ENCODE measurements around the gene HOXB2. TPM values are rescaled to one million over a fixed set of nuclear protein-coding genes. Genes with fewer than 3 reads are reported as not detected.
A peak's percentile ranks its signal among the peaks of the same experiment; 100 is the strongest.

The HOXB2 gene
- polyA plus RNA-seq, 3 donors: 50.6 to 61.2 (median 58.4) TPM

DNA sequence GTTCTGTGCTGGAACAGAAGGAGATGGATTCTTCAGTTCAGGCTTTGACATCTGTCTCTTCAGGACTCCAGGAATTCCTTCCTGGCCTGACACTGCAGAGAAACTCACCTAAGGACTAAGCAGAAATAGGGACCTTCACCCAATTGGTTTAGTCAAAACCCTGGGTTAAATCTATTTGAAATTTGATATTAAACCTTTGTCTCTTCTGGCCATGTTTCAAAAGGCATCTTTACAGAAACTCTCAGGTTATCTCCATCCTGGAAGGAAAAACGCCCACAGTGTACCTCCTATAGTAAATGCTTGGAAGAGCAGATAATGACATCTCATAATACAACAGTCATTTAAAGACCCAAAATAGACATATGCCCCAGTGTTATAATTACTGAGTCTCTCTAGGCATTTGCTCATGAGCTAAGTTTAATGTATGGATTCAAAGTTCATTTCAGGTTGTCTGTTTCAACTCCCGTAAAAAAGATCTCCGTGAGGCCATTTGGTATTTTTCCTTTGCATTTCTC, 38.9 kb upstream of the HOXB2 start:
- no peak for DNase-seq

DNA sequence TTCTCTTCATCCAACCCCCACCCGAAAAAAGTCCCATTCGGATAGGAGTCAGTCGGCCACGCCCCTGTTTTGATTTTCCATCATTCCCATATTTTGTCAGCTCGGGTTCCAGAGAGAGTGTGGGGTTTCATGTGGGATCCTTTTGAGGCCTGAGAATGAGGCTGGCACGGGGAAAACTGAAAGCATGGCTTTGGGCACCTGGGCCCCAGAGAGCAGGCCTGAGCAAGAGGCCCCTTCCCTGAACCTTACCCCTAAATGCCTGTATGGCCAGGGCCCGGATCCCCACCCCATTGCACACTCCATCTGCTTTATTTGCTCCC, 37.8 kb upstream of the HOXB2 start:
- no peak for DNase-seq

DNA sequence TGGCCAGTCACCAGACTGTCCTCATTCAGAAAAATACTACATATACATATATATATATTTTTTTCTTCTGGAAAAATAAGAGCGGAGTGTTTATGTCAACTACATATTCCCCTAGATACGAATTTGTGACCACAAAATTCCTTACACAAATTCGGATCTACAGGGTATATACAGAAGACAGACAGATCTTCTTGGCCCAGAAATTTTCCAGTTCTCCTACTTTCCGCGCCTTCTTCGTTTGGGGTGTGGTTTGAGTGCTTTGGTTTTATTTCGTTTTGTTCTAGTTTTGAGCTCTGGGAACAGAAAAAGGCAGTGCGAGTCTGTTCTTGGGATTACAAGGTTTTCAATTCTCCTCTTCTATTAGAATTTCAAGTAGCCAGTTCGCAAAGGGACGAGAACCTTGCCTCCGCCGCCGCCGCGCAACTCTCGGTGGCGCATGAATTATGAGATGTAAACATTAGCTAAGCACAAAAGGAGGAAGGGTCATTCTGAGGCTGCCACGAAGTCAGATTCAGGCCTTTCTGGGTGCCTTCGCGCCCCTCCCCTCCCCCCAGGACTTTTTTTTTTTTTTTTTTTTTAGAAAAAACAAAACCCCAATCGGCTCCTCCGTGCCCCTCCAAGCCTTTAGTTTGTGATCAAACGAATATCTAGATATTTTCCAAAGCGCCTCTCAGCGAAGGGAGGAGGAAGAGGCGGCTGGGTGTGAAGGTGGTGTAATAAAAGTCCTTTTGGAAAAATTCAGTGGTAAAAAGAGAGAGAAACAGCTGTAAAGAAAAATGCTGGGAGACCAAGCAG, 35.0 kb upstream of the HOXB2 start:
- no peak for DNase-seq

DNA sequence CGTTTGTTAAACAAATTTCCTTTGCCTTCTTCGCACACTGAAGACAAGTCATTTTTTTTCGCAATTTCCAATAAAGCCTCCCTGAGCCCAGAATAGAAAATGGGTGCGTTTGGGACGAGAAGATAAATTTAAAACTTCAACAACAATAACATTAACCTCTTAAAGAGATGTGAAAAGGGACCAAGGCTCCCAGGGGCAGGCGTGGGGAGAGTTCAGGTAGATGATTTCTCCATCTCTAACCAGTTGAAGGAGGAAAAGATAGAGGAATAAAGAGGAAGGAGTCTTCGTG, 34.5 kb upstream of the HOXB2 start:
- DNase-seq: no peak

DNA sequence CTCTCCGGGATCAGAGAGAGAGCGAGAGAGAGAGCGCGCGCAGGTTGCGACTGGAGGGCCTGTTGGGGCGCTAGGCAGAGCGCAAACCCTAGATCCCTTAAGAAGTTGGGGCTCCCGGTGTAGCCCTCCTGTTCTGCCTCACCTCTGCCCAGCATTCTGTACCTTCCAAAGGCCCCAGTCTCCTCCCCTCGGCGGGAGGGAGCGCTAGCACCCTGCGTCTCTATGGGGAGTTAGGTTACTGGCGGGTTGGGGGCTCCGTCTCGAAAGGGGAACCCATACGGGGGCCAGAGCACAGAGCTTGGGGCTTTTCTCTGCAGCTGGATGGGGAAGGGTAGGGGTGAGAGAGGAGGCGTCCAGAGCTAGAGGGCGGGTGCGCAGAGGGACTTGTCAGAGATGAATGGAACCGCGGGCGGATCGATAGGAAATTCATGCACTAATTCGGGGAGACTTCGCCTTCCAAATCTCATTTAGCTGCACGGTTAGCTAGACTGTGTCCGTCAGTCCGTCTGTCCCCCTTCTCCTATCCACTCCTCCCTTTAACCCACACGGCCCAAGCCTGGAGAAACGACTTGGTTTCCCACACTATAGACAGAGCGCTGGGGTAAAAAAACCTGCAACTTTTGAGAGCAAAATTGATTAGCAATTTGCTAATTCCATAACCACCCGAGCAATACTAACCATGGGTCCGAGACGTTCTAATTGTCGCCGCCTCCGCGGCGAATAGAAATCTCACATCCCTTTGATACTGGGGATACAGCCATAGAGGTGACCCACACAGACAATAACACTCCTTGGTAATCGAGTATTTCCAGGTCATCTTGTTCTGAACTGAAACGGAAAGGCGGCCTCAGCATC, 33.9 kb upstream of the HOXB2 start:
- DNase-seq: no peak

DNA sequence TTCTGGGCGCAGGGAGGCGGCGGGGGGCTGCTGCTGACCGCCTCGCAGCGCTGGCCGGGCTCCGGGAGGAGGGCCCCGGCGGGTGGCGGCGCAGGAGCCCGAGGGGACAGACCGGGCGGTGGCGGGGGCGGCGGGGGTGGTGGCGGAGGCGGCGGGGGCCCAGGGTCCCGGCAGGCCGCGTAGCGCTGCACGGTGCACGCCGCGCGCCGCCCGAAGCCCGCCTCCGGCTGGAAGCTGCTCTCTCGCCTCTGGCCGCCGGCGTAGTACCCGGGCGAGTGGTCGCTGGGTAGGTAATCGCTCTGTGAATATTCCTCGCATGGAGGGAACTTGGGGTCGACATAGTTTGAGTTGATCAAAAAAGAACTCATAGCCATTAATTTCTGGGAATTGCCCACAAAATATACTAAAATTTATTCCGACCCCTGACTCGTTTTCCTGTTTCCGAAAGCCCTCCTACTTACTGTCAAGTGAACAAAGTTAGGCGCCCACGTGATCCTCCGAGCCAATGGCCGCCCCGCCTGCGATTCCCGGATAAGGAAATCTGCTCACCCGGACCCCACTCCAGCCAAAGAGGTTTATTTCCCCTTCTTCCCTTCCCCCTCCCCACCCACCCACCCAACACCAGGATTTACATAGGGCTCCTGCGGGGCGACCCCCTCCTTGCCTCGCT, 33.2 kb upstream of the HOXB2 start, which contains the start of gene HOXB4:
Gene HOXB4 (minus strand): TSS at position 405 of the 670 bp plus-strand sequence. CDS start 31 bp downstream, at position 374.
- DNase-seq: peak; percentile 90

DNA sequence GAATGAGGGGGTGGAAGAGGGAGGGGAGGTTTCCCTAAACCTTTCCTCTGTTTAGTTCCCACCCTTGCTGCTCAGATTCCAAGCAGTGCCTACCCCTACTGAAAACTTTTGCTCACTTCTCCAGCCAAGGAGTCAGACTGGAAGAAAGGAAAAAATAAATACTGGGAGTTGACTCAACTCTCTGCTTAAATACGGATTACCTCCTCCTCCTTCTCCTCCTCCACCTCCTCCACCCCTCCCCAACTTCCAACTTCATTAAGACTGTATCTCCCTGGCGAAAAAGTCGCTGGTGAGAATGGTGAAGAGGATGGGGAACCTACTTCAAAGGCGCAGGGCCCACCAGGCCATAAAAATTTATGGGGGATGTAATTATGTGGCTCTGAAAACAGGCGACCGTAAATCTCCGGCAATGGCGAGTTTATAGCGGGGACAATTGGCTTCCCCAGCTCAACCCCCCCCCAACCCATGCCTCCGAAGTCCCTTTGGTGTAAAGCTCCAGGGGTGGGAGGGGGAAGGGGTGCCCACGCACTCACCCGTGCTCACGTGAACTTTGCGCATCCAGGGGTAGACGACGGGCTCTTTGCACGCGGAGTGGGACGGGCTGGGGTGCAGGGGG, 32.5 kb upstream of the HOXB2 start:
- DNase-seq: peak; percentile 96

DNA sequence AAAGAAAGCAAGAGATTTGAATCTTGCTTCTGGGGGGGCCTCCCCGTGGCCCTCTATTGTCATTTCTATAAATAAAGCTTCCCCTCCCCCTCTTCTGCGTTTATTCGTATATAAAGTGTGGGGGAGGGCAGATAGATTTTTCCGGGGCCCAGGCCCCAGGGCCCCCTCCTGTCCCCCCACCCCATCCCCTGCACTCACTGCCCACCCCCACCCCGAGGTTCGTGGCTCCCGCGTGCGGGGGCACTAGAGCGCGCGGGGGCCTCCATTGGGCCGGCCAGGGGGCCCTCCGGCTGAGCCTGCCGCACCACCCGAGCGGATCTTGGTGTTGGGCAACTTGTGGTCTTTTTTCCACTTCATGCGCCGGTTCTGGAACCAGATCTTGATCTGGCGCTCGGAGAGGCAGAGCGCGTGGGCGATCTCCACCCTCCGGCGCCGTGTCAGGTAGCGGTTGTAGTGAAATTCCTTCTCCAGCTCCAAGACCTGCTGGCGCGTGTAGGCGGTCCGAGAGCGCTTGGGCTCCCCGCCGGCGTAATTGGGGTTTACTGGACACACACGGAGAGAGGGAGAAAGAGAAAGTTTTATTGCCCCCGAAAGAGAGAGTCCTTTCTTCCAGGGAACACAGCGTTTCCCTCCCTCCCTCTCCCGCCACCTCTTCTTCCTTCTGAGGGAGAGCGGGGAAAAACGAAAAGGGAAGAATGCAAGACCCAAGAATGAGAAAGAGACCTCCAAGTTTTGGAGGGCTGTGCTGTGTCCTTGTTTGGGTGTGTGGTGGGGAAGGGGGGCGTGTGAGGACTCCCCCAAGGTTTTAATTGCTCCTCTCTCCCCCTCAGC, 31.8 kb upstream of the HOXB2 start:
- DNase-seq: no peak

DNA sequence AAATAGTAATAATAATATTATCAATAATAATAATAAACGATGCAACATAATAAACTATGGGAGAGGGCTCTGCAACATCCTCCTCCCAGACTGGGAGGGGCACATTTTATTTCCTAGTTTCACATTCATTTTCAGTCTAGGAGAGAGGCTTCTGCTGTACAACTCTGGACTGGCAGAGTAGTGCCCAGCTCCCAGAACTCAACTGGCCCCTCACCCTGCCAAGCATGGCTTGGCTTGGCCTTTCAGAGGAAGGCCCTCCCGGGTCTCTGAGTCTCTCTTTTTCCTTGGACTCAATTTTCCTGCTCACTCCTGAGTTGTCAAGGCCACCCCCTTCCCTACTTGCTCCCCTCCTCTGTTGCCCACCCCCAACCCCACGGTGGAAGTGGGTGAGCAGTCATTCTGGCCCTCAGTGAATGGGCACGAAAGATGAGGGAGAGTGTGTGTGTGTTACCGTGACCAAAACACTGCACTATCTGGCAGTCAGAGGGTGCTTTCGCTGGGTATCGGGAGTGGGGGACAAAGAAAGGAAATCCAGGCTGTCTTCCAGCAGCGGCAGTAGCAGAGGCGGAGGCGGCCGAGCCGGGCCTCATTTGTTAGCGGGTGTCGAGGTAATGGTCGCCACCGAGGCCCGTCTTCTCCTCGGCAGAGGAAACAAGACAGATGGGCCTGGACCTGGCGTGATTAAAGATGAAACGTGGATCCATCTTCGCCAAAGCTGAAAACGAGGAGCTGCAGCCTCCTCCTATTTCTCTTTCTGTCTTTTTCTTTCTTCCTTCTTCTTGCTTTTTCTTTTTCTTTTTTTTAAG, 31.0 kb upstream of the HOXB2 start:
- DNase-seq: no peak

DNA sequence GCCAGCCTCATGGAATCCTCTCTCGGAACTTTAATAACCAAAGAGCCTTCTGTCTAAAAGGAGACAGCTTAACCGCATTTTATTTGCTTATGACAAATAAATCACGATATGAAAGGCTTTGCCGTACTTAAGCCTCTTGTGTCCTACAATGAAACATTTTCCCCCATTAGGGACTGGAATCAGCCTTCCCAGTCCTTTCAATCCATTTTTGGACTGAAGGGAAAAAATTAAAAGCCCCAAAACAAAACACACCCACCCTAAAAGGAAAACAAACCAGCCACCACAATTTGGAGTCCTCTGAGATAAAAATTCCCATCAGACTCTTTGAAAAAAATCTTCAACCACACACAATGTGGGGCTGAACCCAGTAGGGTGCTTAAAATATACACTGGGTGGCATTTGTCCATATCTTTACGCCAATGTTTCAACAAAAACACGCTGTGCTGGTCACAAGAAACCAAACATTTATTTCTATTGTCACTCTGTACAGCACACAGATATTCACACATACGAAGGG, 30.2 kb upstream of the HOXB2 start:
- no peak for DNase-seq

DNA sequence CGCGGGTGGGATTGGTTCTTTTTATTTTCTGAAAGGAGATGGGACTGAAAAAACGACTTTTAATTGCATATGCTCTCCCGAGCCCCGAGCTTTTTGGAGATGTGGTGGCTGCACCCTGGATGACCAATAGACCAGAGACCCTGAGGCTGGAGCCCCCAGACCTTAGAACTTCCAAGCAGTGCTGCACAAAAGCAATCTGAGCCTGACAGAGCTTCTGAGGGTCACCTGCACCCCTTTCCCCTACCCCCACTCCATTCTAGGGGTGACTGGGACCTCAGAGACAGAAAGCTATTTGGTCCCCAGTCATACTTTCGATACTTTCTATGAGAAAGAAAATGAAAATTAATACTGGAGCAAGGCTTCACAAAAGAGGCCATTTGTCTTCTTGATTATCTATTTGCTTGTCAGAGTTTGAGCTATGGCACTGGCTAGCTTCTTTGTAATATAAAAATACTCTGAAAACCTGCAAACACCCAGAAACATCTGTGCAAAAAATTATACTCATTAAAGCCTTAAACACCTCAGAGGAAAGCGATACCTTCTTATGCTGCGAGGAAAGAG, 29.7 kb upstream of the HOXB2 start:
- DNase-seq: no peak

DNA sequence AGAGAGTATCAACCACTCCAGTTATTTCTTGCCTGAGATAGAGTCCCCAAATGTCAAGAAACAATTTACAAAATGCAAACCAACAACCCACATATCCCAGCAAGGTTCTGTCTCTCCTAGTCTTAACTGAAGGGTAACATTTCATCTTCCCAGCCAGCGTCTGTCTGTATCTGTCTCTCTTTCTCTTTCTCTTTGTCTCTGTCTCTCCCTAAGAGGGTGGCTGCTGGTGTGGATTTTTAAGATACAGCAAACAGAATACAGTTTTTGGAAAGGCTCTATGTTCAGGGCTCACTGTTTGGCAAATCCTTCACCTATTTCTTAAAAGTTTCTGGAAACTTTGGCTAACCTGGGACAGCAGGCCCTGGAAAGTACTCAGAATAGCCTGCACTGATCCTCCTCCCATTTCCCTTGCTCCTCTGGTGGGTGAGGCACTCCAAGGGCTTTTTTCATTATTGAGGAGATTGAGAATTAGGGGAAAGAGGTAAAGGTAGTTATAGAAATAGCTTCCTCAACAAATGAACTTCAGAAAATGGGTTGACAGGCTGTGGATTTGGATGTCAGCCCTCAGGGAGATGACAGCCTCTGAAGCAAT, 27.0 kb upstream of the HOXB2 start:
- DNase-seq: no peak

DNA sequence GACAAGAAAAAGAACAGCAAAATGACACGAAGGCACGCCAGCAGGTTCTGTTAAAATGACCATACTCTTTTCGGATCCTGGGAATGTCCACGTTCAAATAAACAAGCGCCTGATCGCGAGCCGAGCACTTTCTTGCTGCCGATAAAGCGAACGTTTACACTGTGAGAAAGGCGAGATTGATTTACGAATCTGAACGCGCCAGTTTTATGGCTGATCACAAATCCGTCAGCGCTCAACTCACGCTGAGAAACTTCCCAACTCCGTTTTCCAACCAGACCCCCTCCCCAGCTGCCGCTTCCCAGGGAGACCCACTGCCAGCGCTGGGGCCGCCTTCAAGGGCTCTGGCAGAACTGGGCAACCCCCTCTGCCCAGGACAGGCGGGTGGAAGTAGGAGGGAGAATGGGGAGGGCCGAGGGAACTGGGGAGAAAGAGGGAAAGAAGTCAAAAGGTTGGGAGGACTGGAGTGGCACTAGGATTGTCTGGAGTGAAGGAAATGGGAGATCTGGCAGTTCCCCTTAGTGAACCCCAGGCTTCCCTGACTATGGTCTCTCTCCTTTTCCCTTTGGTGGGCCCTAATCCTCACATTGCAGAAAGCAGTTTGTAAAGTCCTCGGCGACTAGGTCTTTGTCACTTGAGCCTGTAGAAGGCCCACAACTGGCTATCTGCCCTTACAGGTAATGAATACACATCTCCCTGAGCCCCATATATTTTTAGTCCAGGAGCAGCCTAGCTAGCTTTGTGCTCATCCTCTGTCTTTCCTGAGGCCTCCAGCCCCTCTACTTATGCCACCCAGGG, 26.3 kb upstream of the HOXB2 start:
- DNase-seq: no peak

DNA sequence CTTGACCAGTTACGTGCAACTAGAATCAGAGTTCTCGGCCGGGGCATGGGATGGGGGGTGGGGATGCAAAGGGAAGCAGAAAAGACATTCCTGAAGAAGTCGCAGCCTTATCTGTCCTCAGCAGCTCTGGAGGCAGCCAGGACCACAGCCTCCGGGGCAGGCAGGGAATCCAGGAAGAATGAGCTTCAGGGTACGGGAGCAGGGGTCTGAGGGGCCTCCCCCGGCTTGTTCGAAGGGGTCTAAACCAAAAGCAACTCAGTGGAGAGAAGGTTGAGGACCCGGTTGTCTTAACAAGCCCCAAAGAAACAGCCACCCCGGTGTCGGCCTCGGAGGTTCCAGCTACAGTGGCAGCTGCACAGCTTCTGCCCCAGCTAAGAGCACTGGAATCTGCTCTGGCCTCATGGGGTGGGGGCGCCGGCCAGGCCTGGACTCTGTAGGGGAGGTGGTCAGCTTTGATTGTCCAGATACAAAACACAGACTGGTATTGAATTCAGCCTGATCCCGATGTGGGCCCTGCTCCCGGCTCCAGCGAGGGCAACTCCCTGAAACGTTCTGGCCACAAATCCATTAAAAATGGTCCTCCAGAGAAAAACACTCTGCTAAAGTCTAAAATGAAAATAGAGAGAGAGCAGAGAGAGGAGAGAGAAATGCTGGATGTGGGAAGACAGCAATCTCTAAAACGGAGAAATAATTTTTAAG, 25.6 kb upstream of the HOXB2 start:
- DNase-seq: no peak

DNA sequence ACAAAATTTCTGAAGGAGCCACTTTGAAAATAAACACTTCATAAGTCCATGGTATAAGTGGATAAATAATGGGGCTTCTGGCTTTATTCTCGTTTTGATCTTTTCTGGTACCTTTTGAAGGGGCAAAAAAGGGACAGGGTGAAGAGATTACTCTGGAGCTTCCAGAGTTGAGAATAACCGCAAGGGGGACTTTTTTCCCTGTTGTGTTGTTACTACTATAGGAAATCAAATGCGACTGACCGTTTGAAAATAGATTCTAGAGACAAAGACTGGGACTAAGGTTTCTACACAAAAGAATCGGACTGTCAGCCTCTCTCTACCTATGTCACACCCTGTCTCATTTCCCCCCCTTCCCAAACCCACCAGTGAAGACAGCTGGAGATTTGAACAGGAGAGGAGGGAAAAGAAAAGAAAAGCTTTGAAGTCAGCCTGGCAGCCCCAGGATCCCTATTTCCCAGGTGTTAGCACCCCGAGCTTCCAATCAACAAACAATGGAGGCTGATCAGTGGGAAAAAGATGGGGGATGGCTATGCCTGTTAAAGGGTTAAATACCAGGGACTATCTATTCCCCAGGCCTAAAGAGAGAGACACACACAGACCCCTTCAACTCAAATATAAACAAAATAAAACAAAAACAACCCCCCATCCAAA, 24.9 kb upstream of the HOXB2 start:
- DNase-seq: no peak

DNA sequence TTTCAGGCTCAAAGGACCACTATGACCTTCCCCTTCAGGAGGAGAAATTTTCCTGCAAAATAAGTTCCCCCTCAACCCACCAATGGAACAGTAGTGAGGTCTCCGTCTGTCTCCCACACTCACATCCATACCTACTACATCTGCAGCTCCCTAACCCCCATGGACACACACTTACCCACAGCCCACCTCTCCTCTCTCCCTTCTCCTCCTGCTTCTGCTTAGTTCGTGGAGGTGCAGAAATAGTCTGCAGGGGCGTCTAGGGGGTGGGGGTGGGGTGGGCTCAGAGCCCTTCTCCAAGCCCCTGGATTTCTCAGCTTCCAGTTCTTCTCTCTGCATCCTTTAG, 24.3 kb upstream of the HOXB2 start:
- no peak for DNase-seq

DNA sequence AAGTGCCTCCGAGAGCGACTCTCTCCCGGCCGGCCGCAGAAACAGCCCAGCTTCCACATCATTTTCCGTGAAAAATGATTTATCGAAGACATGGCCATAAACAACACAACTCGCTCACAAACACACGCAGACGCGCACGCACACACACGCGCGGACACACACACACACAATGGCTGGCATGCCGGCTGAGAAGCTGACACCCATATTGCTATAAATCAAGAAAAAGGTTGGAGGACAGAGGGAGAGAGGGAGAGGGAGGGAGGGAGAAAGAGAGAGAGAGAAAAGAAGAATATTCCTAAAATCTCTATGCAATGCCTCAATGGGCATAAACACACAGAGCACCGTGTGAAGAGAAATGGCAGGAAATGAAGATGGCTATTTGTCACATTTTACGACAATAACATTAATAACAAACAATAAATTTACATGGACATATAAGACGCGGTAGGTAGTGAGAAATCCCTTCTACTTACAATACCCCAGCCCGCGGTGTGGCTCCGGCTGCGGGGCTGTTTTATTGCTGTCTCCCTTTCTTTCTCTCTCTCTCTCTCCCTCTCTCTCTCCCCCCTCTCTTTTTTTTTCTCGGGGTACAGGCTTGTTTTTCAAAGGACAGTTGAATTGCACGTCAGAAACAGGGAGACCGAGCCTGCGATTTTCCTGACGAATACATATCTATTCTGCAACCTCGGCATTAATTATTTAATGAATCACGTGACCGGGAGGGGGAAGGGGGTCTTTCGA, 23.8 kb upstream of the HOXB2 start:
- no peak for DNase-seq
